Hepatocyte (in vitro differentiated cells): ENCODE measurements around the gene MBTPS1. TPM values are rescaled to one million over a fixed set of nuclear protein-coding genes. Genes with fewer than 3 reads are reported as not detected.
A peak's percentile ranks its signal among the peaks of the same experiment; 100 is the strongest.

Experiments
- DNase-seq: peaks from one replicate; pipeline ENCODE4 v3.0.0-alpha.2; 2016; ENCODE audit warnings: low spot score
- H2AFZ ChIP-seq: fragments of 200-600 bp; sonication (generic); 2 replicates; pipeline ENCODE4 v1.6.0; 2016; ENCODE audit warnings: antibody characterized with exemption, mild to moderate bottlenecking
- H3K27ac ChIP-seq: fragments of 200-600 bp; sonication (generic); 2 replicates; pipeline ENCODE4 v1.5.1; 2016; ENCODE audit warnings: mild to moderate bottlenecking
- H3K27me3 ChIP-seq: fragments of 200-600 bp; sonication (generic); 2 replicates; pipeline ENCODE4 v1.6.1; 2016
- H3K36me3 ChIP-seq: fragments of 200-600 bp; sonication (generic); replicated peaks from 2 replicates; pipeline ENCODE4 v1.5.1; 2016; ENCODE audit warnings: low read depth; ENCODE audit not compliant: insufficient read depth
- H3K4me1 ChIP-seq: fragments of 200-600 bp; sonication (generic); 2 replicates; pipeline ENCODE4 v1.5.1; 2016; ENCODE audit warnings: mild to moderate bottlenecking, moderate library complexity; ENCODE audit not compliant: insufficient read depth
- H3K4me2 ChIP-seq: fragments of 200-600 bp; sonication (generic); 2 replicates; pipeline ENCODE4 v1.6.0; 2016
- H3K4me3 ChIP-seq: fragments of 200-600 bp; sonication (generic); 2 replicates; pipeline ENCODE4 v1.5.1; 2016; ENCODE audit warnings: mild to moderate bottlenecking
- H3K79me2 ChIP-seq: fragments of 200-600 bp; sonication (generic); 2 replicates; pipeline ENCODE4 v1.6.0; 2017; ENCODE audit warnings: mild to moderate bottlenecking
- H3K9me2 ChIP-seq: fragments of 200-600 bp; sonication (generic); replicated peaks from 2 replicates; pipeline ENCODE4 v1.6.0; 2017; ENCODE audit warnings: mild to moderate bottlenecking; ENCODE audit not compliant: insufficient read depth
- H3K9me3 ChIP-seq: fragments of 200-600 bp; sonication (generic); 2 replicates; pipeline ENCODE4 v1.5.1; 2016; ENCODE audit warnings: low read depth, mild to moderate bottlenecking
- H4K20me1 ChIP-seq: fragments of 200-600 bp; sonication (generic); 2 replicates; pipeline ENCODE4 v1.6.0; 2016; ENCODE audit warnings: mild to moderate bottlenecking; ENCODE audit not compliant: insufficient read depth, poor library complexity, severe bottlenecking
- EZH2 ChIP-seq: fragments of 200-600 bp; sonication (generic); IDR thresholded peaks from 2 replicates; pipeline ENCODE4 v1.6.1; 2016; ENCODE audit warnings: antibody characterized with exemption, mild to moderate bottlenecking, borderline replicate concordance
- EZH2phosphoT487 ChIP-seq: fragments of 200-600 bp; sonication (generic); IDR thresholded peaks from one replicate; pipeline ENCODE4 v1.6.1; 2018; ENCODE audit warnings: antibody characterized with exemption, mild to moderate bottlenecking, low read depth, moderate library complexity; ENCODE audit not compliant: unreplicated experiment, severe bottlenecking
- WGBS: methylation state at CpG from one replicate; pipeline ENCODE4 v1.1.6; 2016; ENCODE audit warnings: low lambda C conversion rate; ENCODE audit errors: missing lambda C conversion rate; 5-methylcytosine and 5-hydroxymethylcytosine counted together
- polyA plus RNA-seq: library from polyadenylated mRNA; unstranded; fragments of >200 nt; fragmentation: Nextera tagmentation; extraction: Ambion mirVana; gene quantifications from 2 replicates; pipeline ENCODE4 v1.2.1, GENCODE V29; 2016
- total RNA-seq: library from RNA; depleted of rRNA; stranded (reverse); fragments of >200 nt; gene quantifications from 2 replicates; pipeline ENCODE4 v1.2.3, GENCODE V29; 2014
- TF ChIP-seq, protein P1 (sequence below): fragments of 200-600 bp; sonication (generic); IDR thresholded peaks from 2 replicates; pipeline ENCODE4 v1.5.1; 2016; ENCODE audit warnings: antibody characterized with exemption, mild to moderate bottlenecking; ENCODE audit not compliant: poor library complexity

MBTPS1 gene
- total and polyA plus RNA-seq, 2 experiments from 2014 or later = 65.9 to 76.8 TPM

DNA sequence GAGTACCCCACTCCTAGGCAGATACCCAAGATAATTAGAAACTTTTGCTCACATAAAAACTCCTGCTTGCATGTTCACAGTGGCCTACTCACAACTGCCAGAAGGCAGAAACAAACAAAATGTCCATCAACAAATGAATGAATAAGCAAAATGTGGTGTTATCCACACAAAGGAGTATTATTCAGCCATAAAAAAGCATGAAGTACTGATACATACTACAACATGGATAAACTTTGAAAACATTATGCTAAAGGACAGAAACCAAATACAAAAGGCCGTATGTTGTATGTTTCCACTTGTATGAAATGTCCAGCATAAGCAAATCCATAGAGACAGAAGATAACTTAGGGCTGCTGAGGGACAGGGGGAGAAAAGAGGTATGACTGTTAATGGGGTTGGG is 26.3 kb upstream of the MBTPS1 start:
- Histone ChIP-seq H3K27ac (no peak overlapping the region), H3K4me1 (peaks cover 19% of the 10 kb centered on the region), H3K79me2 (peaks cover 62% of the 10 kb centered on the region), H2AFZ (no peak overlapping the region), H3K4me3 (no peak overlapping the region), H3K27me3 (no peaks in the 10 kb centered on the region), H3K4me2 (peak overlapping the region; percentile 89), H3K9me3 (no peaks in the 10 kb centered on the region), H3K36me3 (no peaks in the 10 kb centered on the region), H3K9me2 (no peaks in the 10 kb centered on the region), H4K20me1 (no peaks in the 10 kb centered on the region)
- 95% methylated on average over 1 of the region's 1 CpG for WGBS
- TF ChIP-seq EZH2phosphoT487 (no peak), EZH2 (no peak)
- TF ChIP-seq, protein P1, sequence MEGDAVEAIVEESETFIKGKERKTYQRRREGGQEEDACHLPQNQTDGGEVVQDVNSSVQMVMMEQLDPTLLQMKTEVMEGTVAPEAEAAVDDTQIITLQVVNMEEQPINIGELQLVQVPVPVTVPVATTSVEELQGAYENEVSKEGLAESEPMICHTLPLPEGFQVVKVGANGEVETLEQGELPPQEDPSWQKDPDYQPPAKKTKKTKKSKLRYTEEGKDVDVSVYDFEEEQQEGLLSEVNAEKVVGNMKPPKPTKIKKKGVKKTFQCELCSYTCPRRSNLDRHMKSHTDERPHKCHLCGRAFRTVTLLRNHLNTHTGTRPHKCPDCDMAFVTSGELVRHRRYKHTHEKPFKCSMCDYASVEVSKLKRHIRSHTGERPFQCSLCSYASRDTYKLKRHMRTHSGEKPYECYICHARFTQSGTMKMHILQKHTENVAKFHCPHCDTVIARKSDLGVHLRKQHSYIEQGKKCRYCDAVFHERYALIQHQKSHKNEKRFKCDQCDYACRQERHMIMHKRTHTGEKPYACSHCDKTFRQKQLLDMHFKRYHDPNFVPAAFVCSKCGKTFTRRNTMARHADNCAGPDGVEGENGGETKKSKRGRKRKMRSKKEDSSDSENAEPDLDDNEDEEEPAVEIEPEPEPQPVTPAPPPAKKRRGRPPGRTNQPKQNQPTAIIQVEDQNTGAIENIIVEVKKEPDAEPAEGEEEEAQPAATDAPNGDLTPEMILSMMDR = no peak
- no peak for DNase-seq

DNA sequence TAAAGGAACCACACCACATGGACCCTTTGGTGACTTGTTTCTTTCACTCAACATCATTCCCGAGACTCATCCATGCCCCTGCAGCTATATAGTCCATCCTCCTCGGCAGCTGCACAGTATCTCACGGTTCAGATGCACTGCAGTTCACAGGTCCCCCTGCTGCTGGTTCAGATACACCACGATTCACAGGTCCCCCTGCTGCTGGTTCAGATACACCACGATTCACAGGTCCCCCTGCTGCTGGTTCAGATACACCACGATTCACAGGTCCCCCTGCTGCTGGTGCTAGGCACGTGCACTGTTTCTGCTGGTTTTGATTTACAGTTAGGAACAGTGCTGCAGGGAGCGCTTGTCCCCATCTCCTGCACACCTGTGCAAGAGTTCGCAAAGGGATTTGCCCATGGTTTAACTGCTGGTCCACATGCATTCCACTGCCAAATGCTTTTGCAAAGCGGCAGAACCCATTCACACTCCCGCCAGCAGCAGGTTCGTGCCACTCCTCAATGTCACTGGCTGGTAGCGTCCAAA is 24.5 kb upstream of the MBTPS1 start:
- TF ChIP-seq, protein P1 = no peak
- TF ChIP-seq EZH2 (no peak), EZH2phosphoT487 (no peak)
- Histone ChIP-seq H3K9me3 (no peaks in the 10 kb centered on the region), H3K4me1 (peaks cover 19% of the 10 kb centered on the region), H3K36me3 (no peaks in the 10 kb centered on the region), H3K4me2 (no peak overlapping the region), H3K79me2 (peaks cover 81% of the 10 kb centered on the region), H3K4me3 (no peak overlapping the region), H3K9me2 (no peaks in the 10 kb centered on the region), H3K27me3 (no peaks in the 10 kb centered on the region), H4K20me1 (peaks cover 3% of the 10 kb centered on the region), H3K27ac (no peak overlapping the region), H2AFZ (no peak overlapping the region)
- no peak for DNase-seq
- WGBS = 70% methylated on average over 13 of the region's 13 CpGs

DNA sequence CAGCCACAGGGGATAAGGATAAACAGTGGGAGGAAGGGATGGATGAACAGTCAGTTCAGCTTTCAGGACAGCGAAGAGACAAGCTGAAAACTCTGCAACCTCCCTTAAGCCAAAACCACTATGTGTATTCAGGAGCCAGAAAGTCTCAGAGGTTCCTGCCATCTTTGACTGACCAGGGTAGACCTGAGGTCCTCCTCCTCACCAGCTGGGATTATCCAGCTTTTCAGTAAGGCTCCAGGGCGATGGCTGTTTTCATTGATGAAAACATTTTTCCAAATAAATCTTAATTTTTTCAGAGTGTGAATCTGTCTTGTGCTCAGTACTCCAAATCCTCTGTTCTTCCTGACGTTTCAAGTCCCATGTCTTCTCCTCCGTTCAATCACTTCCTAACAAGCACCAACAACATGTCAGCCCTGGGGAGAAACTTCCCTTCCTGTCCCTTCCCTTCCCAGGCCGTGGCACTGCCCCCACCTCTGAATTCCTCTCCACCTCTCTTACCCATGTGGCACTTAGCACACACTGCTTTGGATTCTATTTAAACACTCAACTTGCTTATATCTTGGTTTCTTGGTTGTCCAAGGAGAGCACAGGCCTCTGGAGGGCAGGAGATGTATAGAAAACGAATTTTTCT is 23.0 kb upstream of the MBTPS1 start:
- TF ChIP-seq EZH2 (no peak), EZH2phosphoT487 (no peak)
- TF ChIP-seq, protein P1 = no peak
- Histone ChIP-seq H4K20me1 (peaks cover 3% of the 10 kb centered on the region), H3K79me2 (peaks cover 94% of the 10 kb centered on the region), H3K9me3 (no peaks in the 10 kb centered on the region), H3K4me1 (peaks cover 19% of the 10 kb centered on the region), H3K27me3 (no peaks in the 10 kb centered on the region), H3K36me3 (no peaks in the 10 kb centered on the region), H3K4me3 (no peak overlapping the region), H3K9me2 (no peaks in the 10 kb centered on the region), H2AFZ (no peak overlapping the region), H3K27ac (peak overlapping the region; percentile 90), H3K4me2 (peak overlapping the region; percentile 32)
- DNase-seq = no peak
- 83% methylated on average over 6 of the region's 6 CpGs for WGBS
